CD4-positive, CD25-positive, alpha-beta regulatory T cell (primary cell): ENCODE results near the gene TSPAN2. TPM values are rescaled to one million over a fixed set of nuclear protein-coding genes. Genes with fewer than 3 reads are reported as not detected.
A peak's percentile ranks its signal among the peaks of the same experiment; 100 is the strongest.

Experiments used
- ATAC-seq, 2 donors: fragments of 150-1000 bp; cut with Tn5 transposase; one replicate each; pipeline ENCODE4 v1.10.0; 2021; ENCODE audit warnings: low read depth in 2 of 2, moderate number of reproducible peaks in 2 of 2, moderate library complexity in 1 of 2
- DNase-seq, 3 donors: peaks; one replicate each; pipeline versions ENCODE4 v3.0.0 to v3.0.0-alpha.2; 2012 to 2022; ENCODE audit warnings: mixed read lengths in 1 of 3
- H3K27ac ChIP-seq: one replicate; pipeline ENCODE4 v1.7.0; 2013; ENCODE audit warnings: mild to moderate bottlenecking, low read length; ENCODE audit not compliant: insufficient read depth, poor library complexity, severe bottlenecking
- H3K27me3 ChIP-seq: one replicate; pipeline ENCODE4 v1.7.0; 2013; ENCODE audit warnings: low read length; ENCODE audit not compliant: control insufficient read depth, insufficient read depth
- H3K36me3 ChIP-seq: one replicate; pipeline ENCODE4 v1.7.0; 2013; ENCODE audit warnings: mild to moderate bottlenecking, low read length, moderate library complexity; ENCODE audit not compliant: control insufficient read depth, insufficient read depth
- H3K4me1 ChIP-seq: 2 replicates; pipeline ENCODE4 v1.7.0; 2013; ENCODE audit warnings: mild to moderate bottlenecking, low read length; ENCODE audit not compliant: insufficient read depth, control insufficient read depth, poor library complexity, severe bottlenecking
- H3K4me3 ChIP-seq: one replicate; pipeline ENCODE4 v1.7.0; 2013; ENCODE audit warnings: low read depth, mild to moderate bottlenecking, low read length, moderate library complexity
- H3K9me3 ChIP-seq, 2 experiments: 1 replicate in 1 of 2; 2 replicates in 1 of 2; pipeline ENCODE4 v1.7.0; 2013; ENCODE audit warnings: low read length in 2 of 2, mild to moderate bottlenecking in 1 of 2, moderate library complexity in 1 of 2; ENCODE audit not compliant: control insufficient read depth in 2 of 2
- H3K27ac Mint-ChIP-seq, 3 donors: one replicate each; pipeline ENCODE4 v1.8.0; 2020 to 2022; ENCODE audit warnings: mild to moderate bottlenecking in 3 of 3, mixed read lengths in 3 of 3, moderate library complexity in 2 of 3
- H3K27me3 Mint-ChIP-seq: one replicate; pipeline ENCODE4 v1.8.0; 2022; ENCODE audit warnings: mild to moderate bottlenecking, mixed read lengths
- H3K36me3 Mint-ChIP-seq: one replicate; pipeline ENCODE4 v1.8.0; 2020; ENCODE audit warnings: mixed read lengths
- H3K4me1 Mint-ChIP-seq, 4 donors: one replicate each; pipeline ENCODE4 v1.8.0; 2020 to 2022; ENCODE audit warnings: mixed read lengths in 4 of 4, mild to moderate bottlenecking in 1 of 4
- H3K4me3 Mint-ChIP-seq, 4 donors: one replicate each; pipeline ENCODE4 v1.8.0; 2020 to 2022; ENCODE audit warnings: mild to moderate bottlenecking in 4 of 4, mixed read lengths in 4 of 4, moderate library complexity in 3 of 4
- H3K9me3 Mint-ChIP-seq, 7 donors: one replicate each; pipeline ENCODE4 v1.8.0; 2020 to 2022; ENCODE audit warnings: mixed read lengths in 7 of 7, mild to moderate bottlenecking in 3 of 7, moderate library complexity in 2 of 7
- polyA plus RNA-seq, 4 donors: library from polyadenylated mRNA; unstranded; fragments of 300-500 nt; fragmentation: Illumina TruSeq; gene quantifications; one replicate each; pipeline ENCODE4 v1.2.3, GENCODE V29; 2021
- total RNA-seq: library from RNA; stranded (reverse); gene quantifications from one replicate; pipeline ENCODE4 v1.2.3, GENCODE V29; 2022

Gene TSPAN2
- total and polyA plus RNA-seq, 5 donors from 2014 or later: 1.1 to 5.0 (median 3.3) TPM

DNA sequence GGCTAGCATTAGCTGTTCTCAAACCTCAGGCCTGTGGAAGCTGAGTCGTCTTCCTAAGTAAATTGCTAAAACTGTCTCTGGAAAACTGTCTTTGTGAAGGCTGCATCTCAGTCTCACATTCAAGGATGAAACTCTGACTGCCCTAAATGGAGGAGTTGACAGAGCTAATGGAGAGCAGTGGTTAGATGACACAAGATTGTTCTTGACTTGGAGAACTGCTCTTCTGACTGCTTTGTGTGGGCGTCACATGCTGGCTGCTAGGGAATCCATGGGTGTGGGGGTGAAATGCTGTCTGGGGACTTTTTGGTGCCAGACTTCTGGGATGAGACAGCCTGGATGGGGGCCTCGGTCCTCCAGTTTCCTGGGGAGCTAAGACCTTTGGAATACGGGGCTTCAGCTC is 24.5 kb upstream of the TSPAN2 start:
- peaks cover 0 to 4% (median 1%) of the 10 kb centered on the region in 4 donors for H3K4me1 Mint-ChIP-seq

DNA sequence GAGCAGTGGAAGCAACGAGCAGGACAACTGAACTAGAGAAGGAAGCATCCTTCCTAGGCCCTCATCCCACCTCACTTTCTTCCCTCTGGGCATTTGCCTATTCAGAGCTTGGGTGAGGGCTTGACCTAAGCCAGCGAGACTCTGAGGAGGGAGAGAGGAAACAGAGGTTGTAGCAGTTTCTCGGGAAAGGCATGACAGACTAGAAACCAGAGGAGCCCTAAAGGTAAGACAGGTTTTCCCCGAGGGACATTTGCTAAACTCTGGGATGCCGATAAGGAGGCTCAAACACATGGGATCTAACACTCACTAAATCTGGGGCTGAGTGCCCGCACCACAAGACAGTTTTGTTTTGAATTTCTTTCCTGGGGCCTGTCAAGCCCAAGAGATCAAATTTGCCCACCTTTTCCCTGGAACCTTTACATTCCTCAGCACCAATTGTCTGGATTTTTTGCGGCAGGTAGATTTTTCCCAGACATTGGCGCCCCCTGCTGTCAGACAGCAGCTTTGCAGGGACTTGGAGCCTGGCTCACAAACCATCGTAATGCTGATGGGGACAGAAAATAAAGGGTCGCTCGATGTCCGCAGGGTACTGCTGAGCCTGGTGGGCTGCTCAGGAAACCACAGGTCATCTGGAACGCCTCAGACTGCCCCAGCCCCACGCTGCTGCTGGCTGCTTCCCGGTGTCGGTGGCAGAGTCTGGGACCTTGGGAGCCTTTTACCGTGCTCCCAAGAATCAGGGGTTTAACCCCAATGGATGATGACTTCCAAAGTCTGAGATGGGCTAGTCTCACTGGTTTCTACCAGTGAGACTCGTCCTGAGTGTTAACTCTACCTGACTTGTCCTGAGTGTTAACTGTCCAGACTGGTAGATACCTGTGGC is 23.4 kb upstream of the TSPAN2 start:
- Histone ChIP-seq H3K9me3 (no peaks in the 10 kb centered on the region), H3K4me3 (no peak overlapping the region), H3K4me1 (peaks cover 8% of the 10 kb centered on the region), H3K36me3 (no peaks in the 10 kb centered on the region), H3K27me3 (no peaks in the 10 kb centered on the region), H3K27ac (no peak overlapping the region)
- peak; percentile 30 to 46 (median 42) for DNase-seq
- Mint-ChIP-seq H3K36me3 (no peaks in the 10 kb centered on the region), H3K4me3 (no peak overlapping the region), H3K27me3 (peaks cover 8% of the 10 kb centered on the region), H3K4me1 (peaks cover 0 to 8% (median 2%) of the 10 kb centered on the region in 4 donors), H3K9me3 (peaks cover 0 to 3% (median 2%) of the 10 kb centered on the region in 7 donors), H3K27ac (peak overlapping the region in 2 of 3 donors; percentile 17 to 81)
- no peak for ATAC-seq

More for the DNA sequence above, 24.5 kb upstream of the TSPAN2 start:
- Histone ChIP-seq H3K27ac (no peak overlapping the region), H3K4me3 (no peak overlapping the region), H3K36me3 (no peaks in the 10 kb centered on the region), H3K4me1 (peaks cover 8% of the 10 kb centered on the region), H3K27me3 (peaks cover 2% of the 10 kb centered on the region), H3K9me3 (no peaks in the 10 kb centered on the region)
- DNase-seq (no peak), ATAC-seq (no peak)
- Mint-ChIP-seq H3K9me3 (peaks cover 0 to 5% (median 2%) of the 10 kb centered on the region in 7 donors), H3K4me3 (no peak overlapping the region), H3K36me3 (no peaks in the 10 kb centered on the region), H3K27ac (peak overlapping the region in 1 of 3 donors; percentile 17), H3K27me3 (peaks cover 8% of the 10 kb centered on the region)

DNA sequence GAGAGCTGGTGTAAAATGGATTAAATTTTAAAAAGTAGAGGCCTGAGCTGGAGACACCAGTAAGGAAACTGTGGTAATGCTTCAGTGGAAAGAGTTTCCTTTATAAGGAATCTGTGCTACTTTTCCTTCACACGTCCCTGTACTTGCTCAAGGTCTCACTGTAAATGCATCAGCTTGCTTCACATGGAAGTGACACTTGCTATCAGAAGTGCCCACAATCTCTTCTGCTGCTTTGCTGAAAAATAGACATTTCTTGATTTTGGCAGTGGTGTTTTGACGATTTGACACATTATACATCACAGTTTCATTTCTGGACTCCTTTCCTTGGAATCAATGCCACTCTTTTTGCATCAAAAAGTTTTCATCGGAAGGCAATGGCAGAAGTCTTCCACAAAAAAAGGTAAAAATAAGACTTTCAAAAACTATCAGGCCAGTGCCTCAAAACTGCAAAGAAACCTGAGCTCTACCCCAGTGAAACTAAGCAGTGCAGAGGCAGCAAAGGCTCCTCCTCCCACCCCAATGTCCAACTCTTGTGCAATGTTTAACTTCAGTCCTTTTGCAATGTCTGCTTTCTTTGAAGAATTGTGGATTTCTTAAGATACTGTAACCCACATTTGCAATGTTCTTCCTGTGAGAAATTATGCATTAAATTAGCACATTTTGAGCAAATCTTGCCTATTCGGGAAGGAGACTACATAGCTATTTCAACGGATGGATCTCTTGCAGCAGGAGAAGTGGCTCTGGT is 18.4 kb upstream of the TSPAN2 start:
- DNase-seq (no peak), ATAC-seq (no peak)
- peaks cover 4% of the 10 kb centered on the region for H3K4me1 ChIP-seq
- no peak overlapping the region for H3K27ac Mint-ChIP-seq
- no peak overlapping the region for H3K27ac ChIP-seq
- peaks cover 0 to 3% (median 0%) of the 10 kb centered on the region in 7 donors for H3K9me3 Mint-ChIP-seq
- peaks cover 2 to 13% (median 5%) of the 10 kb centered on the region in 4 donors for H3K4me1 Mint-ChIP-seq
- H3K4me3 Mint-ChIP-seq: no peak overlapping the region
- H3K9me3 ChIP-seq: no peaks in the 10 kb centered on the region
- peaks cover 4% of the 10 kb centered on the region for H3K27me3 Mint-ChIP-seq
- H3K27me3 ChIP-seq: no peaks in the 10 kb centered on the region
- no peaks in the 10 kb centered on the region for H3K36me3 Mint-ChIP-seq
- H3K4me3 ChIP-seq: no peak overlapping the region
- no peaks in the 10 kb centered on the region for H3K36me3 ChIP-seq

DNA sequence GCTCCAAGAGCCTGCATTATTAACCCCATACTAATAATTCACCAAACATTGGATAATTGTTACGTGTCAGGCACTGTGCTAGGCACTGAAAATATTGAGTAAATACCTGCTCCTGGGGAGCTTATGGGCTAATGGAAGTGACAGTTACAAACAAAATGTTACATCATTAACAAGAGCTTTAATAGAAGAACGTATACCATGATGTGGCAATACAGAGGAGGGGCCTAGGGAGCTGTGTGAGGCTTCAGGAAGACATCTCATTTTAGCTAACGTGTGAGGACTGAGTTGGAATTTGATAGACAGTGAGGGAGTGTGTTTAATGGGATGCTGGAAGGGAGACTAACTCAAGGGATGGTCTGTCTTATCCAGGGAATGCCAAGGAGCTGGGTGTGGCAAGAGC is 16.5 kb upstream of the TSPAN2 start:
- Histone ChIP-seq H3K36me3 (no peaks in the 10 kb centered on the region), H3K9me3 (no peaks in the 10 kb centered on the region), H3K27ac (no peak overlapping the region), H3K4me1 (no peaks in the 10 kb centered on the region), H3K4me3 (no peak overlapping the region), H3K27me3 (no peaks in the 10 kb centered on the region)
- no peak for DNase-seq
- Mint-ChIP-seq H3K9me3 (peaks cover 0 to 3% (median 0%) of the 10 kb centered on the region in 7 donors), H3K4me1 (peaks cover 2 to 13% (median 6%) of the 10 kb centered on the region in 4 donors), H3K36me3 (no peaks in the 10 kb centered on the region), H3K4me3 (no peak overlapping the region), H3K27ac (no peak overlapping the region), H3K27me3 (peaks cover 4% of the 10 kb centered on the region)
- ATAC-seq: no peak

DNA sequence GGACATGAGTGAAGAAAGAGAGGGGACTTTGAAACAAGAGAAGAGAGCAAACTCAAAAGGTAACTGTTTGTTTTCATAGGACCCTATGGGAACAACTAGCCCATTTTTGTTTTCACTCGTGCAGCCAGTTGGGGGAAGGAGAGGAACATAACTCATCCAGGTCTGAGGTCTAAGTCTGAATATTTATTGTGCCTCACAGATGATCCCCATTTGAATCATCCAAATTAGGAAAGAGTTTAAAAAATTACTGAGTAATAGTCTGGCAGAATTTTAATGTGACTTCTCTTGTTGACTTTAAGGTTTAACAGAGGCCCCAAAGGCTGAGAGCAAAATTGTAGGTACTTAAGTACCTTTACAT is 10.4 kb upstream of the TSPAN2 start:
- Mint-ChIP-seq H3K27me3 (no peaks in the 10 kb centered on the region), H3K4me1 (peaks cover 10 to 42% (median 29%) of the 10 kb centered on the region in 4 donors), H3K4me3 (peak overlapping the region; percentile 91 to 94 (median 93)), H3K36me3 (no peaks in the 10 kb centered on the region), H3K9me3 (no peaks in the 10 kb centered on the region), H3K27ac (peak overlapping the region; percentile 96 to 100 (median 99))
- no peaks in the 10 kb centered on the region for H3K36me3 ChIP-seq
- no peak for ATAC-seq
- no peak for DNase-seq
- peak overlapping the region; percentile 89 for H3K4me3 ChIP-seq
- H3K27ac ChIP-seq: peak overlapping the region; percentile 89
- H3K27me3 ChIP-seq: no peaks in the 10 kb centered on the region
- no peaks in the 10 kb centered on the region for H3K9me3 ChIP-seq
- H3K4me1 ChIP-seq: peaks cover 31% of the 10 kb centered on the region

DNA sequence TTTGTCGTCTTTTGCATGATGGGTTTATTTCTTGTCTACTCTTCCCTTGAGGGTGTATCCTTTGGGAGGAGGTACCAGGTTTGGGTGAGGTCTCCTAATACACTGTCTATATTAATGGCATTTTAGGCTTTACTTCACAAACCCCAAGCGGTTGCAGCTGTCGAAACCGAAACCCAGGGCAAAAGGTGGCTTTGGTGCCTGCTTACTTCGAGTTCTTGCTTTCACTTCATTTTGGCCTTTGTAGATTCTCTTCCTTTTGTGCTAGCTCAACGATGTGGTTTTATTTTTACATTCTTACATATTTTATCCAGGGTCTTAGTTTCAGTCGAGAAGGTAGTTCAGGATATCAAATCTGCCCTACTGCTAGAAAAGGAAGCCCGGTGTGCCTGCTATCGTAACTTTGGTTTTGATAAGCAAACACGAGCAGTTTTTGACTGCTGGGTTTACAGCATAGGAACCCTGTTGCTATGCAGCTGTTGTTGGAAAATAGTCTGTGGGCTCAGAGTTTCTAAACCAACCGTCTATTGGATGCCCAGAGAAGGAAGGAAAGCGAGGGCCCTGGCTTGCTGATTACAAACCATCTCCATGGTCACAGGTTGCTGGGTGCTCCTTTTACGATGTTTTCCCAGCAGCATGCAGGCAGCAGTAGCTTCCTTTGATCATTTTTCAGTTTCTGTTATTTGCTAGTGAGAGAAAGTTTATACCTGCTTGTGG is 9.8 kb upstream of the TSPAN2 start:
- Mint-ChIP-seq H3K9me3 (no peaks in the 10 kb centered on the region), H3K36me3 (no peaks in the 10 kb centered on the region), H3K4me1 (peaks cover 10 to 42% (median 29%) of the 10 kb centered on the region in 4 donors), H3K27ac (peak overlapping the region; percentile 96 to 100 (median 99)), H3K4me3 (peak overlapping the region; percentile 91 to 94 (median 93)), H3K27me3 (no peaks in the 10 kb centered on the region)
- H3K9me3 ChIP-seq: no peaks in the 10 kb centered on the region
- no peaks in the 10 kb centered on the region for H3K36me3 ChIP-seq
- peak overlapping the region; percentile 89 for H3K27ac ChIP-seq
- H3K27me3 ChIP-seq: no peaks in the 10 kb centered on the region
- H3K4me1 ChIP-seq: peaks cover 31% of the 10 kb centered on the region
- ATAC-seq: peak; percentile 91
- DNase-seq: peak; percentile 58 to 87 (median 86)
- peak overlapping the region; percentile 89 for H3K4me3 ChIP-seq

DNA sequence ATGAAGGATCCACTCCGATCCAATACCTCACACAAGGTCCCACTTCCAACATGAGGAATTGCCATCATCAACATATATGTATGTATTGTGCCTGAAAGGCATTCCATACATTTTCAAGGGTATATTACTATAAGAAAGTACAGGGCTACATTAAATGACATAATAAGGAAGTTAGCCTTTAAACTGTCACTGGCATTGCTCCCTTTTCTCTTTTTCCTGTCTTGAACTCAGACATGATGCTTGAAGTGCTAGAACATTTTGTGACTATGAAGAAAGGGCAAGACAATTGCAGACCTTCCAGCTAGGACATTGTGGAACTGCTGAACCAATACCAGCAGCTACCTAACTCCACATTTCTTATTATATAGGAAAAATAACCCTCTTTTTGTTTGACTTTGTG is 2.9 kb upstream of the TSPAN2 start:
- Mint-ChIP-seq H3K36me3 (no peaks in the 10 kb centered on the region), H3K27me3 (peaks cover 26% of the 10 kb centered on the region), H3K9me3 (peaks cover 0 to 4% (median 0%) of the 10 kb centered on the region in 7 donors), H3K4me1 (peaks cover 0 to 22% (median 19%) of the 10 kb centered on the region in 4 donors), H3K4me3 (no peak overlapping the region), H3K27ac (no peak overlapping the region)
- DNase-seq (no peak), ATAC-seq (no peak)
- no peak overlapping the region for H3K4me3 ChIP-seq
- H3K36me3 ChIP-seq: no peaks in the 10 kb centered on the region
- no peak overlapping the region for H3K27ac ChIP-seq
- H3K27me3 ChIP-seq: peaks cover 9% of the 10 kb centered on the region
- H3K4me1 ChIP-seq: peaks cover 19% of the 10 kb centered on the region
- H3K9me3 ChIP-seq: no peaks in the 10 kb centered on the region
